ES-I3 (cell line): ENCODE measurements around the gene DNAJB11.
A peak's percentile ranks its signal among the peaks of the same experiment; 100 is the strongest.
"Not testable (repeated sequence)": the region's sequence is repeated elsewhere in the genome, so short reads cannot be mapped to it uniquely, and the experiment has no call there.

ENCODE experiments used
- H3K36me3 ChIP-seq: 2 replicates; pipeline ENCODE4 v1.6.1; 2013; ENCODE audit warnings: mild to moderate bottlenecking, low read length, control low read depth, moderate library complexity; ENCODE audit not compliant: insufficient read depth
- H3K4me1 ChIP-seq: 2 replicates; pipeline ENCODE4 v1.6.1; 2013; ENCODE audit warnings: mild to moderate bottlenecking, control low read depth, low read length; ENCODE audit not compliant: insufficient read depth
- H3K9ac ChIP-seq: 2 replicates; pipeline ENCODE4 v1.6.1; 2013; ENCODE audit warnings: low read depth, mild to moderate bottlenecking, low read length, moderate library complexity
- H3K9me3 ChIP-seq: 2 replicates; pipeline ENCODE4 v1.6.1; 2013; ENCODE audit warnings: mild to moderate bottlenecking, low read length, moderate library complexity; ENCODE audit not compliant: control insufficient read depth, insufficient read depth

Gene DNAJB11

GRCh38 chr3:186536883-186537844, 33.4 kb upstream of the DNAJB11 start:
- H3K36me3 ChIP-seq: peaks cover 2% of the 10 kb centered on the region; the same call in 1 of the 2 replicates
- H3K9me3 ChIP-seq: no peaks in the 10 kb centered on the region
- H3K9ac ChIP-seq: no peak overlapping the region
- 0 out of 2 replicates have a peak, but pooled peaks cover 3% of the 10 kb centered on the region for H3K4me1 ChIP-seq

GRCh38 chr3:186538779-186539178, 31.7 kb upstream of the DNAJB11 start:
- Histone ChIP-seq H3K9ac (no peak overlapping the region), H3K4me1 (0 out of 2 replicates have a peak, but pooled peaks cover 3% of the 10 kb centered on the region), H3K9me3 (no peaks in the 10 kb centered on the region), H3K36me3 (peaks cover 2% of the 10 kb centered on the region; the same call in 1 of the 2 replicates)

GRCh38 chr3:186540221-186540834, 30.2 kb upstream of the DNAJB11 start:
- no peak overlapping the region for H3K9ac ChIP-seq
- H3K36me3 ChIP-seq: peaks cover 2% of the 10 kb centered on the region; the same call in 1 of the 2 replicates
- H3K4me1 ChIP-seq: 0 out of 2 replicates have a peak, but pooled peaks cover 3% of the 10 kb centered on the region
- no peaks in the 10 kb centered on the region for H3K9me3 ChIP-seq

GRCh38 chr3:186540835-186541226, 29.7 kb upstream of the DNAJB11 start:
- Histone ChIP-seq H3K36me3 (peaks cover 2% of the 10 kb centered on the region; the same call in 1 of the 2 replicates), H3K9ac (no peak overlapping the region), H3K4me1 (0 out of 2 replicates have a peak, but pooled peaks cover 3% of the 10 kb centered on the region), H3K9me3 (no peaks in the 10 kb centered on the region)

- Histone ChIP-seq H3K9me3 (no peaks in the 10 kb centered on the region), H3K9ac (no peak within 1 kb of the TSS), H3K4me1 (0 out of 2 replicates have a peak, but pooled peaks cover 3% of the 10 kb centered on the region), H3K36me3 (no peaks in the 10 kb centered on the region)
Measured at GRCh38 chr3:186544281-186544680, 26.2 kb upstream of the DNAJB11 start, which contains the start of gene CRYGS. TSS of gene CRYGS (minus strand) at chr3:186544380. CDS start at chr3:186544326, 54 bp downstream.

- Histone ChIP-seq H3K9ac (no peak overlapping the region), H3K9me3 (no peaks in the 10 kb centered on the region), H3K4me1 (no peaks in the 10 kb centered on the region), H3K36me3 (no peaks in the 10 kb centered on the region)
Measured at GRCh38 chr3:186549497-186549896, 21.0 kb upstream of the DNAJB11 start.

GRCh38 chr3:186551387-186551786, 19.1 kb upstream of the DNAJB11 start:
- H3K9me3 ChIP-seq: no peaks in the 10 kb centered on the region
- no peaks in the 10 kb centered on the region for H3K4me1 ChIP-seq
- no peaks in the 10 kb centered on the region for H3K36me3 ChIP-seq
- H3K9ac ChIP-seq: no peak overlapping the region

- Histone ChIP-seq H3K36me3 (no peaks in the 10 kb centered on the region), H3K4me1 (no peaks in the 10 kb centered on the region), H3K9me3 (no peaks in the 10 kb centered on the region), H3K9ac (no peak overlapping the region)
Measured at GRCh38 chr3:186552408-186553031, 18.0 kb upstream of the DNAJB11 start.

- Histone ChIP-seq H3K4me1 (peaks cover 3% of the 10 kb centered on the region; the same call in 1 of the 2 replicates), H3K9ac (no peak overlapping the region), H3K9me3 (no peaks in the 10 kb centered on the region), H3K36me3 (no peaks in the 10 kb centered on the region)
Measured at GRCh38 chr3:186564586-186564985, 5.9 kb upstream of the DNAJB11 start.

GRCh38 chr3:186566772-186567071, 3.8 kb upstream of the DNAJB11 start:
- H3K9ac ChIP-seq: peak overlapping the region; percentile 94
- no peaks in the 10 kb centered on the region for H3K36me3 ChIP-seq
- H3K4me1 ChIP-seq: peaks cover 3% of the 10 kb centered on the region; the same call in 1 of the 2 replicates
- H3K9me3 ChIP-seq: no peaks in the 10 kb centered on the region

- no peaks in the 10 kb centered on the region for H3K36me3 ChIP-seq
- no peaks in the 10 kb centered on the region for H3K9me3 ChIP-seq
- H3K4me1 ChIP-seq: peaks cover 3% of the 10 kb centered on the region; the same call in 1 of the 2 replicates
- peak within 1 kb of the TSS; percentile 94 for H3K9ac ChIP-seq
Measured at GRCh38 chr3:186567072-186567921, 3.2 kb upstream of the DNAJB11 start, which contains the start of gene TBCCD1. TSS of gene TBCCD1 (minus strand) at chr3:186567339. CDS start at chr3:186564329, 3,010 bp downstream.

GRCh38 chr3:186569361-186569760, 1.2 kb upstream of the DNAJB11 start:
- H3K36me3 ChIP-seq, H3K9me3 ChIP-seq, H3K4me1 ChIP-seq: not testable (repeated sequence)
- peak overlapping the region; percentile 84; the same call in 1 of the 2 replicates for H3K9ac ChIP-seq

GRCh38 chr3:186569779-186570095, 783 bp upstream of the DNAJB11 start:
- Histone ChIP-seq H3K4me1 (peaks cover 3% of the 10 kb centered on the region; the same call in 1 of the 2 replicates), H3K9ac (peak overlapping the region; percentile 84)

More at GRCh38 chr3:186569779-186570095, 783 bp upstream of the DNAJB11 start:
- Histone ChIP-seq H3K36me3 (no peaks in the 10 kb centered on the region), H3K9me3 (no peaks in the 10 kb centered on the region)
